Spinal cord (tissue), 10 donors: ENCODE measurements around the gene PKD1. TPM values are rescaled to one million over a fixed set of nuclear protein-coding genes. Genes with fewer than 3 reads are reported as not detected.
"Not testable (repeated sequence)": the region's sequence is repeated elsewhere in the genome, so short reads cannot be mapped to it uniquely, and the experiment has no call there.

Source experiments
- DNase-seq, 6 donors: peaks; one replicate each; pipeline versions ENCODE4 v3.0.0 to v3.0.0-alpha.2; 2013 to 2015; ENCODE audit warnings: low spot score in 6 of 6, low read depth in 4 of 6
- H3K27ac ChIP-seq: one replicate; pipeline ENCODE4 v1.5.1; 2013; ENCODE audit warnings: low read depth, low read length, control low read depth
- H3K27me3 ChIP-seq: one replicate; pipeline ENCODE4 v1.6.1; 2013; ENCODE audit warnings: low read length; ENCODE audit not compliant: control insufficient read depth, insufficient read depth
- H3K36me3 ChIP-seq: one replicate; pipeline ENCODE4 v1.6.1; 2013; ENCODE audit warnings: low read length; ENCODE audit not compliant: control insufficient read depth, insufficient read depth
- H3K4me1 ChIP-seq: one replicate; pipeline ENCODE4 v1.6.1; 2013; ENCODE audit warnings: low read length; ENCODE audit not compliant: control insufficient read depth, insufficient read depth
- H3K4me3 ChIP-seq: one replicate; pipeline ENCODE4 v1.5.1; 2013; ENCODE audit warnings: low read depth, low read length, control low read depth
- H3K9me3 ChIP-seq: one replicate; pipeline ENCODE4 v1.6.1; 2013; ENCODE audit warnings: low read length; ENCODE audit not compliant: control insufficient read depth, insufficient read depth
- WGBS: methylation state at CpG from one replicate; pipeline ENCODE4 v1.1.5; 2013; ENCODE audit warnings: missing lambda C conversion rate; ENCODE audit not compliant: insufficient coverage; 5-methylcytosine and 5-hydroxymethylcytosine counted together
- polyA plus RNA-seq, 2 donors: library from polyadenylated mRNA; unstranded; fragments of 120-200 nt; gene quantifications; one replicate each; pipeline ENCODE4 v1.2.1, GENCODE V29; 2013; ENCODE audit not compliant: insufficient read length in 2 of 2
- total RNA-seq, 2 donors: library from RNA; depleted of rRNA in 1 of 2; stranded (reverse); fragments of 120-200 nt in 1 of 2; fragments of >200 nt in 1 of 2; gene quantifications; one replicate each; pipeline versions ENCODE4 v1.2.3 to v1.2.4, GENCODE V29; 2013 to 2014
- donor health status: healthy.

PKD1 gene
- total and polyA plus RNA-seq, 4 donors, result 68.1 to 289 (median 144) TPM

- not testable (repeated sequence) for H3K27ac ChIP-seq, H3K4me3 ChIP-seq, DNase-seq, H3K4me1 ChIP-seq, H3K27me3 ChIP-seq, H3K9me3 ChIP-seq
- H3K36me3 ChIP-seq, result peaks cover 97% of the 10 kb centered on the region
- 96% methylated on average over 14 of the region's 23 CpGs for WGBS
Measured at GRCh38 chr16:2109872-2110271, 25.8 kb downstream of the PKD1 start.

GRCh38 chr16:2109271-2109580 lies 26.5 kb downstream of the PKD1 start:
- H3K9me3 ChIP-seq, H3K27me3 ChIP-seq, H3K4me1 ChIP-seq, DNase-seq, H3K27ac ChIP-seq, H3K4me3 ChIP-seq: not testable (repeated sequence)
- H3K36me3 ChIP-seq, result peaks cover 96% of the 10 kb centered on the region
- 97% methylated on average over 25 of the region's 25 CpGs for WGBS

GRCh38 chr16:2108446-2109270 lies 27.0 kb downstream of the PKD1 start:
- H3K27ac ChIP-seq, DNase-seq, H3K27me3 ChIP-seq, H3K9me3 ChIP-seq, H3K4me1 ChIP-seq, H3K4me3 ChIP-seq: not testable (repeated sequence)
- H3K36me3 ChIP-seq, result peaks cover 91% of the 10 kb centered on the region
- 97% methylated on average over 71 of the region's 73 CpGs for WGBS

GRCh38 chr16:2107791-2108125 lies 27.9 kb downstream of the PKD1 start:
- not testable (repeated sequence) for H3K27ac ChIP-seq, H3K27me3 ChIP-seq, H3K9me3 ChIP-seq, H3K4me3 ChIP-seq, H3K4me1 ChIP-seq, DNase-seq
- peaks cover 93% of the 10 kb centered on the region for H3K36me3 ChIP-seq
- whole genome bisulfite sequencing, result 93% methylated on average over 17 of the region's 23 CpGs

GRCh38 chr16:2107121-2107790 lies 28.4 kb downstream of the PKD1 start:
- H3K36me3 ChIP-seq, result peaks cover 93% of the 10 kb centered on the region
- WGBS, result 88% methylated on average over 8 of the region's 17 CpGs
- not testable (repeated sequence) for H3K4me1 ChIP-seq, H3K27ac ChIP-seq, H3K9me3 ChIP-seq, H3K27me3 ChIP-seq, H3K4me3 ChIP-seq, DNase-seq

GRCh38 chr16:2106211-2106610 lies 29.5 kb downstream of the PKD1 start:
- WGBS, result 93% methylated on average over 17 of the region's 38 CpGs
- not testable (repeated sequence) for H3K27ac ChIP-seq
- H3K36me3 ChIP-seq, result peaks cover 93% of the 10 kb centered on the region

GRCh38 chr16:2105769-2106168 lies 29.9 kb downstream of the PKD1 start:
- H3K27me3 ChIP-seq, H3K4me3 ChIP-seq, H3K9me3 ChIP-seq, H3K27ac ChIP-seq, H3K4me1 ChIP-seq, DNase-seq: not testable (repeated sequence)
- 90% methylated on average over 12 of the region's 22 CpGs for WGBS
- H3K36me3 ChIP-seq, result peaks cover 93% of the 10 kb centered on the region

More at GRCh38 chr16:2106211-2106610, 29.5 kb downstream of the PKD1 start:
- H3K27me3 ChIP-seq, DNase-seq, H3K4me1 ChIP-seq, H3K9me3 ChIP-seq, H3K4me3 ChIP-seq: not testable (repeated sequence)

- not testable (repeated sequence) for H3K9me3 ChIP-seq, H3K4me1 ChIP-seq, H3K27me3 ChIP-seq, H3K27ac ChIP-seq, H3K4me3 ChIP-seq, DNase-seq
- WGBS, result 88% methylated on average over 21 of the region's 21 CpGs
- H3K36me3 ChIP-seq, result peaks cover 93% of the 10 kb centered on the region
Measured at GRCh38 chr16:2105291-2105690, 30.4 kb downstream of the PKD1 start.

GRCh38 chr16:2104464-2104863 lies 31.2 kb downstream of the PKD1 start:
- peaks cover 93% of the 10 kb centered on the region for H3K36me3 ChIP-seq
- 97% methylated on average over 9 of the region's 20 CpGs for WGBS
- H3K27me3 ChIP-seq, H3K4me1 ChIP-seq, H3K27ac ChIP-seq, DNase-seq, H3K9me3 ChIP-seq, H3K4me3 ChIP-seq: not testable (repeated sequence)

- Histone ChIP-seq H3K36me3 (peaks cover 84% of the 10 kb centered on the region), H3K27ac (no peak overlapping the region), H3K4me1 (no peaks in the 10 kb centered on the region), H3K27me3 (no peaks in the 10 kb centered on the region), H3K9me3 (no peaks in the 10 kb centered on the region), H3K4me3 (no peak overlapping the region)
- 95% methylated on average over 18 of the region's 19 CpGs for WGBS
- no peak for DNase-seq
Measured at GRCh38 chr16:2102471-2102870, 33.2 kb downstream of the PKD1 start.
